ENCODE measurements around the gene CRLF2.
"Not testable (repeated sequence)": the region's sequence is repeated elsewhere in the genome, so short reads cannot be mapped to it uniquely, and the experiment has no call there.

The CRLF2 gene

GRCh38 chrX:1182211-1182610 is 30.2 kb downstream of the CRLF2 start:
- no peaks in the 10 kb centered on the region for H3K36me3 ChIP-seq (ENCODE audit: control insufficient read depth in 1 of 2, insufficient read depth in 2 of 2, low read length in 2 of 2)
- H3K27me3 ChIP-seq (ENCODE audit: control insufficient read depth in 1 of 2, insufficient read depth in 2 of 2, low read length in 2 of 2): no peaks in the 10 kb centered on the region
- no peaks in the 10 kb centered on the region for H3K4me1 ChIP-seq (ENCODE audit: control insufficient read depth in 1 of 2, insufficient read depth in 2 of 2, low read length in 2 of 2)
- no peak overlapping the region for H3K4me3 ChIP-seq (ENCODE audit: low read depth in 1 of 2, low read length in 2 of 2)
- H3K9me3 ChIP-seq (ENCODE audit: control insufficient read depth in 1 of 2, low read length in 2 of 2): no peaks in the 10 kb centered on the region
- no peak overlapping the region for H3K27ac ChIP-seq (ENCODE audit: low read depth, low read length)
- no peak overlapping the region for H3K9ac ChIP-seq (ENCODE audit: low read depth in 1 of 2, low read length in 2 of 2)

GRCh38 chrX:1181661-1182060 is 30.8 kb downstream of the CRLF2 start:
- H3K9me3 ChIP-seq (ENCODE audit: control insufficient read depth in 1 of 2, low read length in 2 of 2); H3K4me3 ChIP-seq (ENCODE audit: low read depth in 1 of 2, low read length in 2 of 2); H3K36me3 ChIP-seq (ENCODE audit: control insufficient read depth in 1 of 2, insufficient read depth in 2 of 2, low read length in 2 of 2); H3K4me1 ChIP-seq (ENCODE audit: control insufficient read depth in 1 of 2, insufficient read depth in 2 of 2, low read length in 2 of 2); H3K27me3 ChIP-seq (ENCODE audit: control insufficient read depth in 1 of 2, insufficient read depth in 2 of 2, low read length in 2 of 2); H3K9ac ChIP-seq (ENCODE audit: low read depth in 1 of 2, low read length in 2 of 2); H3K27ac ChIP-seq (ENCODE audit: low read depth, low read length): not testable (repeated sequence)

GRCh38 chrX:1181170-1181569 is 31.3 kb downstream of the CRLF2 start:
- H3K36me3 ChIP-seq (ENCODE audit: control insufficient read depth in 1 of 2, insufficient read depth in 2 of 2, low read length in 2 of 2): no peaks in the 10 kb centered on the region
- H3K9me3 ChIP-seq (ENCODE audit: control insufficient read depth in 1 of 2, low read length in 2 of 2): no peaks in the 10 kb centered on the region
- H3K9ac ChIP-seq (ENCODE audit: low read depth in 1 of 2, low read length in 2 of 2): no peak overlapping the region
- H3K27me3 ChIP-seq (ENCODE audit: control insufficient read depth in 1 of 2, insufficient read depth in 2 of 2, low read length in 2 of 2): no peaks in the 10 kb centered on the region
- H3K4me3 ChIP-seq (ENCODE audit: low read depth in 1 of 2, low read length in 2 of 2): no peak overlapping the region
- no peaks in the 10 kb centered on the region for H3K4me1 ChIP-seq (ENCODE audit: control insufficient read depth in 1 of 2, insufficient read depth in 2 of 2, low read length in 2 of 2)
- H3K27ac ChIP-seq (ENCODE audit: low read depth, low read length): no peak overlapping the region

GRCh38 chrX:1178580-1179057 is 33.8 kb downstream of the CRLF2 start:
- H3K9me3 ChIP-seq (ENCODE audit: control insufficient read depth in 1 of 2, low read length in 2 of 2): no peaks in the 10 kb centered on the region
- no peak overlapping the region for H3K4me3 ChIP-seq (ENCODE audit: low read depth in 1 of 2, low read length in 2 of 2)
- no peaks in the 10 kb centered on the region for H3K4me1 ChIP-seq (ENCODE audit: control insufficient read depth in 1 of 2, insufficient read depth in 2 of 2, low read length in 2 of 2)
- H3K27ac ChIP-seq (ENCODE audit: low read depth, low read length): no peak overlapping the region
- no peaks in the 10 kb centered on the region for H3K27me3 ChIP-seq (ENCODE audit: control insufficient read depth in 1 of 2, insufficient read depth in 2 of 2, low read length in 2 of 2)
- H3K36me3 ChIP-seq (ENCODE audit: control insufficient read depth in 1 of 2, insufficient read depth in 2 of 2, low read length in 2 of 2): no peaks in the 10 kb centered on the region
- H3K9ac ChIP-seq (ENCODE audit: low read depth in 1 of 2, low read length in 2 of 2): no peak overlapping the region

GRCh38 chrX:1176531-1177320 is 35.7 kb downstream of the CRLF2 start:
- H3K4me1 ChIP-seq (ENCODE audit: control insufficient read depth in 1 of 2, insufficient read depth in 2 of 2, low read length in 2 of 2); H3K9ac ChIP-seq (ENCODE audit: low read depth in 1 of 2, low read length in 2 of 2); H3K4me3 ChIP-seq (ENCODE audit: low read depth in 1 of 2, low read length in 2 of 2); H3K36me3 ChIP-seq (ENCODE audit: control insufficient read depth in 1 of 2, insufficient read depth in 2 of 2, low read length in 2 of 2); H3K27me3 ChIP-seq (ENCODE audit: control insufficient read depth in 1 of 2, insufficient read depth in 2 of 2, low read length in 2 of 2); H3K9me3 ChIP-seq (ENCODE audit: control insufficient read depth in 1 of 2, low read length in 2 of 2); H3K27ac ChIP-seq (ENCODE audit: low read depth, low read length): not testable (repeated sequence)

GRCh38 chrX:1174609-1175545 is 37.6 kb downstream of the CRLF2 start:
- H3K4me1 ChIP-seq (ENCODE audit: control insufficient read depth in 1 of 2, insufficient read depth in 2 of 2, low read length in 2 of 2); H3K9ac ChIP-seq (ENCODE audit: low read depth in 1 of 2, low read length in 2 of 2); H3K4me3 ChIP-seq (ENCODE audit: low read depth in 1 of 2, low read length in 2 of 2); H3K9me3 ChIP-seq (ENCODE audit: control insufficient read depth in 1 of 2, low read length in 2 of 2); H3K36me3 ChIP-seq (ENCODE audit: control insufficient read depth in 1 of 2, insufficient read depth in 2 of 2, low read length in 2 of 2); H3K27ac ChIP-seq (ENCODE audit: low read depth, low read length); H3K27me3 ChIP-seq (ENCODE audit: control insufficient read depth in 1 of 2, insufficient read depth in 2 of 2, low read length in 2 of 2): not testable (repeated sequence)

- H3K36me3 ChIP-seq (ENCODE audit: control insufficient read depth in 1 of 2, insufficient read depth in 2 of 2, low read length in 2 of 2); H3K9ac ChIP-seq (ENCODE audit: low read depth in 1 of 2, low read length in 2 of 2); H3K27me3 ChIP-seq (ENCODE audit: control insufficient read depth in 1 of 2, insufficient read depth in 2 of 2, low read length in 2 of 2); H3K4me3 ChIP-seq (ENCODE audit: low read depth in 1 of 2, low read length in 2 of 2); H3K9me3 ChIP-seq (ENCODE audit: control insufficient read depth in 1 of 2, low read length in 2 of 2); H3K4me1 ChIP-seq (ENCODE audit: control insufficient read depth in 1 of 2, insufficient read depth in 2 of 2, low read length in 2 of 2); H3K27ac ChIP-seq (ENCODE audit: low read depth, low read length): not testable (repeated sequence)
Measured at GRCh38 chrX:1173435-1173834, 39.0 kb downstream of the CRLF2 start.

- Histone ChIP-seq H3K9ac (ENCODE audit: low read depth in 1 of 2, low read length in 2 of 2) (no peak overlapping the region), H3K9me3 (ENCODE audit: control insufficient read depth in 1 of 2, low read length in 2 of 2) (no peaks in the 10 kb centered on the region), H3K4me3 (ENCODE audit: low read depth in 1 of 2, low read length in 2 of 2) (no peak overlapping the region), H3K27me3 (ENCODE audit: control insufficient read depth in 1 of 2, insufficient read depth in 2 of 2, low read length in 2 of 2) (no peaks in the 10 kb centered on the region), H3K27ac (ENCODE audit: low read depth, low read length) (no peak overlapping the region), H3K36me3 (ENCODE audit: control insufficient read depth in 1 of 2, insufficient read depth in 2 of 2, low read length in 2 of 2) (no peaks in the 10 kb centered on the region), H3K4me1 (ENCODE audit: control insufficient read depth in 1 of 2, insufficient read depth in 2 of 2, low read length in 2 of 2) (no peaks in the 10 kb centered on the region)
Measured at GRCh38 chrX:1172496-1172895, 40.0 kb downstream of the CRLF2 start.

- H3K27me3 ChIP-seq (ENCODE audit: control insufficient read depth in 1 of 2, insufficient read depth in 2 of 2, low read length in 2 of 2); H3K4me1 ChIP-seq (ENCODE audit: control insufficient read depth in 1 of 2, insufficient read depth in 2 of 2, low read length in 2 of 2); H3K27ac ChIP-seq (ENCODE audit: low read depth, low read length); H3K9me3 ChIP-seq (ENCODE audit: control insufficient read depth in 1 of 2, low read length in 2 of 2); H3K9ac ChIP-seq (ENCODE audit: low read depth in 1 of 2, low read length in 2 of 2); H3K36me3 ChIP-seq (ENCODE audit: control insufficient read depth in 1 of 2, insufficient read depth in 2 of 2, low read length in 2 of 2); H3K4me3 ChIP-seq (ENCODE audit: low read depth in 1 of 2, low read length in 2 of 2): not testable (repeated sequence)
Measured at GRCh38 chrX:1171915-1172314, 40.5 kb downstream of the CRLF2 start.

- Histone ChIP-seq H3K27me3 (ENCODE audit: control insufficient read depth in 1 of 2, insufficient read depth in 2 of 2, low read length in 2 of 2) (no peaks in the 10 kb centered on the region), H3K36me3 (ENCODE audit: control insufficient read depth in 1 of 2, insufficient read depth in 2 of 2, low read length in 2 of 2) (no peaks in the 10 kb centered on the region), H3K27ac (ENCODE audit: low read depth, low read length) (no peak overlapping the region), H3K4me3 (ENCODE audit: low read depth in 1 of 2, low read length in 2 of 2) (no peak overlapping the region), H3K4me1 (ENCODE audit: control insufficient read depth in 1 of 2, insufficient read depth in 2 of 2, low read length in 2 of 2) (no peaks in the 10 kb centered on the region), H3K9ac (ENCODE audit: low read depth in 1 of 2, low read length in 2 of 2) (no peak overlapping the region), H3K9me3 (ENCODE audit: control insufficient read depth in 1 of 2, low read length in 2 of 2) (no peaks in the 10 kb centered on the region)
Measured at GRCh38 chrX:1170243-1170642, 42.2 kb downstream of the CRLF2 start.

Data from duodenal mucosa (tissue), 2 donors.